IPS-15b (cell line): ENCODE measurements around the gene OTOL1.
"Not testable (repeated sequence)": the region's sequence is repeated elsewhere in the genome, so short reads cannot be mapped to it uniquely, and the experiment has no call there.

Source experiments
- H3K27me3 ChIP-seq: one replicate; pipeline ENCODE4 v1.6.1; 2013; ENCODE audit warnings: low read length; ENCODE audit not compliant: control insufficient read depth, insufficient read depth
- H3K36me3 ChIP-seq: one replicate; pipeline ENCODE4 v1.6.1; 2013; ENCODE audit warnings: low read length; ENCODE audit not compliant: control insufficient read depth, insufficient read depth
- H3K4me1 ChIP-seq: one replicate; pipeline ENCODE4 v1.6.1; 2013; ENCODE audit warnings: mild to moderate bottlenecking, low read length; ENCODE audit not compliant: control insufficient read depth, insufficient read depth
- H3K4me3 ChIP-seq: one replicate; pipeline ENCODE4 v1.5.1; 2013; ENCODE audit warnings: low read depth, low read length
- H3K9ac ChIP-seq: one replicate; pipeline ENCODE4 v1.6.1; 2013; ENCODE audit warnings: low read depth, mild to moderate bottlenecking, low read length
- H3K9me3 ChIP-seq: one replicate; pipeline ENCODE4 v1.6.1; 2013; ENCODE audit warnings: mild to moderate bottlenecking, low read length; ENCODE audit not compliant: control insufficient read depth, insufficient read depth

Gene OTOL1

DNA sequence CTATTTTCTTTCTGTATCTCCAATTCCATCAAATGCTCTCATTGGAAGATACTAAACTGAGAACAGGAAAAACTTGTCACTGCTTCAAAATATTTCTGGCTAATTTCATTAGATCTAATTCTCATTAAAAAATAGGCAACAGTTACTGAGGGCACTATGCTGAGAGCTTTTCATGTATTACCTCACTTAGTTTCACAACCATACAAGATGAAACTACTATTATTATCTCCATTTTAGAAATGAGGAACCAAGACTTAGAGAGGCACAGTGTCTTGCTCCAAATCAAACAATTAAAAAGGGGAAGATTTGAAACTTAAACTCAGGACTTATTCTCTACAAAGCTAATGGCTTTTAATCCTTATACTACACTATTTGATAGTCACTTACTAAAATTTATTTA is 7.2 kb upstream of the OTOL1 start:
- Histone ChIP-seq H3K4me1 (no peaks in the 10 kb centered on the region), H3K36me3 (no peaks in the 10 kb centered on the region), H3K4me3 (no peak overlapping the region), H3K9me3 (no peaks in the 10 kb centered on the region), H3K9ac (no peak overlapping the region), H3K27me3 (no peaks in the 10 kb centered on the region)

DNA sequence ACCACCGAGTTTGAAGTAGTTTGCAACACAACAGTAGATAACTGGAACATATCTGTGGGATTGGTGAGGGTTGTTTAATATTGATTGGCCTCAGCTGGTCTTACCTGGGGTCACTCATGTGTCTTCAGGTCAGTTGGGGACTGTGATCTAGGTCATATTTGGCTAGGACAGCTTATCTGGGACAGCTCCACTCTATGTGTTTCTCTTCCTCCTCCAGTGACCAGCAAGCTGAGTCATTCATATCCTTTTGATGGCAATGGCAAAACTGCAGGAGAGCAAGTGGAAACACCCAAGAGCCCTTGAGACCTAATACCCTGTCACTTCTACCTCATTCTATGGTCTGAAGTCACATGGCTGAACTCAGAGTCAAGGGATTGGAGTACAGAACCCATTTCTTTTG is 5.8 kb upstream of the OTOL1 start:
- not testable (repeated sequence) for H3K9me3 ChIP-seq, H3K36me3 ChIP-seq, H3K27me3 ChIP-seq, H3K4me3 ChIP-seq, H3K4me1 ChIP-seq, H3K9ac ChIP-seq

DNA sequence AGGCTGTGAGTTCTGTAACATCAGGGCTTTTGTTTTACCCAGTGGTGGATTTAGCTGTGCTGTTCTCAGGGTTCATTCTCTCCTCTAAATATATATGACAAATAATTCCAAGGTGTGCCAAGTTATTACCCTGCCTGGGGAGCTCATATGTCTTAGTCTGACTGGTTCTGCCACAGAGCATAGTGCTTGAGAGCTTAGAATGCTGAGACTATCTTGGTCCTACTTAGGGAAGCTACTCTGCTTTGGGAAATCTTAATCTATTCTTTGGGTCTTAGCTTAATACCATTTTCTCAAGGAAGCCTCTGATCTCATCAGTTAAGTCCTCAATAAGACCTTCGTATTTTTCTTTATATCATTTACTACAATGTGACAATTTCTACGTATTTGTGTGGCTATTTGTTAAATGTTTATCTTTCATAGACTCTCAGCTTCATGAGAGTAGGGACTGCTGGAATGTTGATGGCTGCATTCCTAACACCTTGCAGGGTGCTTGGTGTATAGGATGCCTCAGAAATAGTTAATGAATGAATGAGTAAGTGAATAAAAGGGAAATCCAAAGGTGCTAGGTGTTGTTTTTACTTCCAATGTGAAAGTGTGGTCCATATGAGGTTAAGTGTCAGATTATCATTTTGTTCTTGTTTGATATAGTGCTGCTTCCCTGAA is 1.8 kb downstream of the OTOL1 start:
- H3K4me1 ChIP-seq = no peaks in the 10 kb centered on the region
- no peaks in the 10 kb centered on the region for H3K27me3 ChIP-seq
- H3K4me3 ChIP-seq = no peak overlapping the region
- no peaks in the 10 kb centered on the region for H3K9me3 ChIP-seq
- H3K36me3 ChIP-seq = no peaks in the 10 kb centered on the region
- no peak overlapping the region for H3K9ac ChIP-seq

DNA sequence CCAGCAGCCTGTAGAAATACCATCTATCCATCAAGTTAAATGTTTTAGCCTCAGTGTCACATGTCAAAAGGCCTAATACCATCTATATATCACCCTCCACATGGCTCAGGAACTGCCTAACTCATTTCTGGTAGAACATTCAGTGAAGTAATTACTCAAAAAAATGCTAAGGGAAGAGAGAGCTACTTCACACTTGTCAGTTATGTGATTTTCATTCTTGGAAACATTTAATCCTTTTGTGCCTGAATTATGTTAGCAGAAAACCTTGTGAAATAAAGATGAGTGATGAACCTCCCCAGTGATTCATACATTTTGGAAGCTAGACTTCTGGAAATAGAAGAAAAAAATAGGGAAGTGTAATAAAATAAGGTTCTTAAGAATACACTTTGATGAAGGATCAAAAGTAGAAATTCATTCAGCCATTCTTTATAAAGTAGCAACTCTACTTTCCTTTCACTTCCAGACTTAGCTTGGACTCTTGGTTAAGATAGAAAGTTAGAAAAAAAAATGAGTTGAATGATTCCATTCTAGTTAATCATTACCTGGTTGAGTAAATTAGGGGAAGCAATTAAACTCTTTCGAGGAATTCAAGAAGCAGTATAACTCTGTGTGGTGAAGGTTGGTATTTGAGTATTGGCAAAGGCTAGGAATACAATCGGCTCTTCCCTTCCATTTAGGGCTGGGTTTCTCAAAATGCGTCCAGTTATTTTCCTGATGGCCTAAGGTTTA is 3.6 kb downstream of the OTOL1 start:
- Histone ChIP-seq H3K9me3 (no peaks in the 10 kb centered on the region), H3K4me1 (no peaks in the 10 kb centered on the region), H3K4me3 (no peak overlapping the region), H3K9ac (no peak overlapping the region), H3K27me3 (no peaks in the 10 kb centered on the region), H3K36me3 (no peaks in the 10 kb centered on the region)

GRCh38 chr3:161503271-161503670 is 6.7 kb downstream of the OTOL1 start:
- no peak overlapping the region for H3K9ac ChIP-seq
- no peaks in the 10 kb centered on the region for H3K27me3 ChIP-seq
- no peaks in the 10 kb centered on the region for H3K36me3 ChIP-seq
- no peaks in the 10 kb centered on the region for H3K4me1 ChIP-seq
- no peak overlapping the region for H3K4me3 ChIP-seq
- no peaks in the 10 kb centered on the region for H3K9me3 ChIP-seq

- H3K36me3 ChIP-seq = no peaks in the 10 kb centered on the region
- H3K4me3 ChIP-seq = no peak overlapping the region
- H3K9ac ChIP-seq = no peak overlapping the region
- no peaks in the 10 kb centered on the region for H3K9me3 ChIP-seq
- no peaks in the 10 kb centered on the region for H3K27me3 ChIP-seq
- H3K4me1 ChIP-seq = no peaks in the 10 kb centered on the region
These were observed 12.4 kb downstream of the OTOL1 start for GRCh38 chr3:161508852-161509477.

DNA sequence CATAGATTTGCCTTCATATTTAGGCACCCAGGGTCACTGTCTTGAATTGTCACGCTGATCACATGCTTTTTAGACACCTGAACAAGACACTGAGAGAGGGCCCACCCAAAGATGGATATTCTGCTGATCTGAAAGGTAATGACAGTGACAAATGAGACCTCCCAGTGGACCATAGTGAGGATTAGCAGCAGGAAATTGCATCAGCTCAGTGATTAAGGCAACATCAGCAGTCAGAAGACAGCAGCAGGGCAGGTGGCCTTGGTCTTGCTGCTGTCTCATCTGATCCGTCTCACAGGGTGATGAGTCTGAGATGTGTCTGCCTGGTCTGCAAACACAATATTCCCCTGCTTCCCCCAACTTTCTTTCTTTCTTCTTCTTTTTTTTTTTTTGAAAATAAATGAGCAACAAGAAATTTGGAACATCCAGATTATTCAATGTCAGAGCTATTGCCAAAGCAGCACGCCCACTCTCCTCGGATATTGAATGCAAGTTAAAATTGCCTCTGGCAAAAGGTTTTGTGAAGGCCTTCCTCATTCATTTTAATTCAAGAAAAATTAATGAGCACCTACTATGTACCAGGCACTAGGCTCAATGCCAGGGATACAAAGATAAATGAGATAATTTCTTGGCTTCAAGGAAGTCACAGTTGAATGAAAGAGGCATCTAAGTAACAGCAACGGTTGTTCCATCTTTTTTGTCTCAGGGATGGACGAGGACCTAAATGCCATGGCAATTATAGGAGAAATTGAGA is 14.1 kb downstream of the OTOL1 start:
- H3K4me3 ChIP-seq = no peak overlapping the region
- H3K27me3 ChIP-seq = no peaks in the 10 kb centered on the region
- no peaks in the 10 kb centered on the region for H3K36me3 ChIP-seq
- H3K4me1 ChIP-seq = no peaks in the 10 kb centered on the region
- H3K9ac ChIP-seq = no peak overlapping the region
- H3K9me3 ChIP-seq = no peaks in the 10 kb centered on the region

DNA sequence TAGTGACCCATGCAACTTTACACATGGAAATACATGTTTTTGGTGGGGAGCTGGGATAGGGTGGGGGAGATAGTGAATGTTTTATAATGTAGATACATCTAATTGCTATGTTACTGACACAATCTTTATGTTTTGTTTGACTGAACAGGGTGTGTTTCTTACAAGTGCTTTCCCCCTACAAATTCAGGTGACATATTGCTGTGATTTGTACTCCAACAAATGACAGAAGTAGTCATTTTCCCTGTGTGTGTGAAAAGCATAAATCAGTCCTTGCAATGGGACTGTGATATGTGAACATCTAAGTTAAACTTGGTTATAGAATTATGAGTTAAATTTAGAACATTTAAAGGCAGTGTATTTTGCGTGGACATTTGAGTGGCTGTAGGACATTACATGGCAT is 27.3 kb downstream of the OTOL1 start:
- Histone ChIP-seq H3K4me1 (no peaks in the 10 kb centered on the region), H3K4me3 (no peak overlapping the region), H3K27me3 (no peaks in the 10 kb centered on the region), H3K9ac (no peak overlapping the region), H3K36me3 (no peaks in the 10 kb centered on the region), H3K9me3 (no peaks in the 10 kb centered on the region)

GRCh38 chr3:161531930-161532329 is 35.3 kb downstream of the OTOL1 start:
- Histone ChIP-seq H3K27me3 (no peaks in the 10 kb centered on the region), H3K4me3 (no peak overlapping the region), H3K4me1 (no peaks in the 10 kb centered on the region), H3K9me3 (no peaks in the 10 kb centered on the region), H3K36me3 (no peaks in the 10 kb centered on the region), H3K9ac (no peak overlapping the region)

- Histone ChIP-seq H3K4me1 (no peaks in the 10 kb centered on the region), H3K9ac (no peak overlapping the region), H3K27me3 (no peaks in the 10 kb centered on the region), H3K4me3 (no peak overlapping the region), H3K36me3 (no peaks in the 10 kb centered on the region), H3K9me3 (no peaks in the 10 kb centered on the region)
These were observed 44.0 kb downstream of the OTOL1 start for GRCh38 chr3:161540594-161540993.

DNA sequence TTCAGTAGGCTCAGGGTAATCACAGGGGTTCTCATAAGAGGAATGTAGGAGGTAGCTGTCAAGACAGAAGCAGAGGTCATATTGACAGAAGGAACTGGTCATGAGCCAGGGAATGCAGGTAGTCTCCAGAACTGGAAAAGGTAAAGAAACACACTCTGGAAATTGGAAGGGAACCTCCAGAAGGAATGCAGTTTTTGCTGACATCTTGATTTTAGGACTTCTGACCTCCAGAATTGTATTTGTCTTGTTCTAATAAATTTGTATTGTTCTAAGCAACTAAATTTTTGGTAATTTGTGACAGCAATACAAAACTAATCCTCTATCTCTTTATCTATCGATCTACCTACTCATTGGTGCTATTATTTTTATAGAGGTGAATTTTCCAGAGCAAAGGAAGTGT is 49.2 kb downstream of the OTOL1 start:
- Histone ChIP-seq H3K27me3 (no peaks in the 10 kb centered on the region), H3K9ac (no peak overlapping the region), H3K4me3 (no peak overlapping the region), H3K4me1 (no peaks in the 10 kb centered on the region), H3K36me3 (no peaks in the 10 kb centered on the region), H3K9me3 (no peaks in the 10 kb centered on the region)
